Endodermal cell (in vitro differentiated cells): ENCODE data around the gene CASP8AP2. TPM values are rescaled to one million over a fixed set of nuclear protein-coding genes. Genes with fewer than 3 reads are reported as not detected.

Source experiments
- DNase-seq: peaks from one replicate; pipeline ENCODE4 v3.0.0-alpha.2; 2017
- H3K27ac ChIP-seq: 2 replicates; pipeline ENCODE4 v1.5.1; 2013; ENCODE audit warnings: mild to moderate bottlenecking, low read depth, low read length, moderate library complexity
- H3K27me3 ChIP-seq: 2 replicates; pipeline ENCODE4 v1.6.1; 2013; ENCODE audit warnings: mild to moderate bottlenecking, low read length, moderate library complexity; ENCODE audit not compliant: insufficient read depth, control insufficient read depth, poor library complexity, severe bottlenecking
- H3K36me3 ChIP-seq: 2 replicates; pipeline ENCODE4 v1.7.0; 2013; ENCODE audit warnings: mild to moderate bottlenecking, low read length, moderate library complexity; ENCODE audit not compliant: control insufficient read depth, insufficient read depth
- H3K4me1 ChIP-seq: one replicate; pipeline ENCODE4 v1.7.0; 2013; ENCODE audit warnings: low read length; ENCODE audit not compliant: control insufficient read depth, insufficient read depth
- H3K4me3 ChIP-seq: 2 replicates; pipeline ENCODE4 v1.5.1; 2013; ENCODE audit warnings: mild to moderate bottlenecking, low read length, moderate library complexity
- H3K9ac ChIP-seq: 2 replicates; pipeline ENCODE4 v1.6.1; 2013; ENCODE audit warnings: mild to moderate bottlenecking, low read length, moderate library complexity; ENCODE audit not compliant: poor library complexity, severe bottlenecking; ENCODE audit errors: extremely low read depth
- H3K9me3 ChIP-seq: 2 replicates; pipeline ENCODE4 v1.6.1; 2013; ENCODE audit warnings: mild to moderate bottlenecking, low read length, moderate library complexity; ENCODE audit not compliant: control insufficient read depth
- H3K27ac Mint-ChIP-seq: 2 replicates; pipeline ENCODE4 v1.8.0; 2020; ENCODE audit warnings: mixed read lengths
- H3K27me3 Mint-ChIP-seq: 2 replicates; pipeline ENCODE4 v1.8.0; 2021; ENCODE audit warnings: mild to moderate bottlenecking, mixed read lengths; ENCODE audit not compliant: insufficient read depth
- H3K36me3 Mint-ChIP-seq: 2 replicates; pipeline ENCODE4 v1.8.0; 2020; ENCODE audit warnings: low read depth, mixed read lengths
- H3K4me1 Mint-ChIP-seq: 2 replicates; pipeline ENCODE4 v1.8.0; 2020; ENCODE audit warnings: mixed read lengths
- H3K4me3 Mint-ChIP-seq: 2 replicates; pipeline ENCODE4 v1.8.0; 2020; ENCODE audit warnings: mild to moderate bottlenecking, moderate library complexity, mixed read lengths
- H3K9me3 Mint-ChIP-seq: 2 replicates; pipeline ENCODE4 v1.8.0; 2020; ENCODE audit warnings: mild to moderate bottlenecking, mixed read lengths
- CTCF ChIP-seq: fragments of 200-600 bp; sonication (generic); conservative IDR thresholded peaks from 2 replicates; pipeline ENCODE4 v1.5.0; 2021; ENCODE audit warnings: antibody characterized with exemption, mild to moderate bottlenecking
- WGBS, 2 experiments: methylation state at CpG; one replicate each; pipeline versions ENCODE4 v1.1.5 to v1.1.7; 2013; ENCODE audit warnings: missing lambda C conversion rate in 2 of 2, mixed read lengths in 1 of 2; ENCODE audit not compliant: insufficient coverage in 1 of 2, insufficient read length in 1 of 2; 5-methylcytosine and 5-hydroxymethylcytosine counted together
- total RNA-seq, 2 donors: library from RNA; stranded (reverse); fragmentation: NEBNext Ultra II Directional in 1 of 2; extraction: Animal tissue kit (Norgen Biotek cat#: 25700) in 1 of 2; gene quantifications; 2 replicates in 1 of 2; 3 replicates in 1 of 2; pipeline ENCODE4 v1.2.1, GENCODE V29; 2021

The CASP8AP2 gene
- total RNA-seq, 2 donors from 2014 or later, result 31.1 to 40.0 TPM

- H3K9ac ChIP-seq, result no peak overlapping the region
- no peak overlapping the region for H3K4me3 Mint-ChIP-seq
- H3K9me3 Mint-ChIP-seq, result peaks cover 3% of the 10 kb centered on the region
- H3K4me1 ChIP-seq, result no peaks in the 10 kb centered on the region
- no peaks in the 10 kb centered on the region for H3K4me1 Mint-ChIP-seq
- H3K9me3 ChIP-seq, result peaks cover 7% of the 10 kb centered on the region
- TF ChIP-seq CTCF, result no peak
- H3K27ac Mint-ChIP-seq, result no peak overlapping the region
- H3K4me3 ChIP-seq, result no peak overlapping the region
- peaks cover 88% of the 10 kb centered on the region for H3K36me3 ChIP-seq
- H3K27me3 Mint-ChIP-seq, result no peaks in the 10 kb centered on the region
- H3K36me3 Mint-ChIP-seq, result peaks cover 73% of the 10 kb centered on the region
- H3K27me3 ChIP-seq, result no peaks in the 10 kb centered on the region
- no peak for DNase-seq
- H3K27ac ChIP-seq, result no peak overlapping the region
- 93% methylated on average over 1 of the region's 1 CpG; no CpG with 5 or more reads in 1 of the 2 experiments for WGBS, 2 experiments
These were observed 28.4 kb downstream of the CASP8AP2 start for GRCh38 chr6:89858041-89858440.

- Histone ChIP-seq H3K27me3 (no peaks in the 10 kb centered on the region), H3K36me3 (peaks cover 86% of the 10 kb centered on the region), H3K4me3 (no peak overlapping the region), H3K27ac (no peak overlapping the region), H3K9ac (no peak overlapping the region), H3K4me1 (no peaks in the 10 kb centered on the region), H3K9me3 (peaks cover 20% of the 10 kb centered on the region)
- H3K4me3 Mint-ChIP-seq, result no peak overlapping the region
- H3K4me1 Mint-ChIP-seq, result no peaks in the 10 kb centered on the region
- no peak for DNase-seq
- H3K27ac Mint-ChIP-seq, result no peak overlapping the region
- peaks cover 74% of the 10 kb centered on the region for H3K36me3 Mint-ChIP-seq
- 90 to 93% methylated on average over 4 of the region's 4 CpGs for WGBS, 2 experiments
- no peak for TF ChIP-seq CTCF
- H3K9me3 Mint-ChIP-seq, result peaks cover 3% of the 10 kb centered on the region
- H3K27me3 Mint-ChIP-seq, result no peaks in the 10 kb centered on the region
These were observed 30.1 kb downstream of the CASP8AP2 start for GRCh38 chr6:89859744-89860143.

- Mint-ChIP-seq H3K4me1 (no peaks in the 10 kb centered on the region), H3K27me3 (no peaks in the 10 kb centered on the region), H3K27ac (no peak overlapping the region), H3K36me3 (peaks cover 79% of the 10 kb centered on the region), H3K9me3 (peaks cover 12% of the 10 kb centered on the region), H3K4me3 (no peak overlapping the region)
- no peak for DNase-seq
- Histone ChIP-seq H3K9me3 (peaks cover 35% of the 10 kb centered on the region), H3K9ac (no peak overlapping the region), H3K36me3 (peaks cover 84% of the 10 kb centered on the region), H3K4me1 (no peaks in the 10 kb centered on the region), H3K27ac (no peak overlapping the region), H3K27me3 (no peaks in the 10 kb centered on the region), H3K4me3 (no peak overlapping the region)
- TF ChIP-seq CTCF, result no peak
- 95 to 100% methylated on average over 4 to 5 of the region's 5 CpGs for WGBS, 2 experiments
These were observed 32.6 kb downstream of the CASP8AP2 start for GRCh38 chr6:89862273-89862672.
